Body of pancreas (tissue), 4 donors: ENCODE results near the gene ARL8B.

Source experiments
- CTCF ChIP-seq, 7 experiments: fragments of 450-650 bp in 4 of 7; fragments of 200-600 bp in 3 of 7; sonication (generic) in 3 of 7; IDR thresholded peaks; one replicate each; pipeline ENCODE4 v1.5.1; 2016 to 2019; ENCODE audit warnings: antibody characterized with exemption in 7 of 7
- POLR2A ChIP-seq, 3 donors: fragments of 450-650 bp; IDR thresholded peaks; one replicate each; pipeline ENCODE4 v1.6.1; 2016; ENCODE audit warnings: antibody characterized with exemption in 3 of 3, mild to moderate bottlenecking in 2 of 3

GRCh38 chr3:5220193-5220592 lies 98.1 kb downstream of the ARL8B start:
- no peak for TF ChIP-seq CTCF (IDR thresholded peaks at IDR 0.05)
- TF ChIP-seq POLR2A (IDR thresholded peaks at IDR 0.05) = no peak
